D341Med (cell line): ENCODE measurements around the gene DNAAF9.

ENCODE experiments used
- DNase-seq: peaks from one replicate; pipeline ENCODE4 v3.0.0; 2012; ENCODE audit warnings: low spot score

Gene DNAAF9

GRCh38 chr20:3371754-3372153 is 35.7 kb downstream of the DNAAF9 start:
- no peak for DNase-seq

- no peak for DNase-seq
Observed at GRCh38 chr20:3367089-3367488, 40.4 kb downstream of the DNAAF9 start.

GRCh38 chr20:3364323-3365013 is 43.0 kb downstream of the DNAAF9 start:
- no peak for DNase-seq

- DNase-seq, result no peak
Observed at GRCh38 chr20:3360752-3361151, 46.7 kb downstream of the DNAAF9 start.

DNA sequence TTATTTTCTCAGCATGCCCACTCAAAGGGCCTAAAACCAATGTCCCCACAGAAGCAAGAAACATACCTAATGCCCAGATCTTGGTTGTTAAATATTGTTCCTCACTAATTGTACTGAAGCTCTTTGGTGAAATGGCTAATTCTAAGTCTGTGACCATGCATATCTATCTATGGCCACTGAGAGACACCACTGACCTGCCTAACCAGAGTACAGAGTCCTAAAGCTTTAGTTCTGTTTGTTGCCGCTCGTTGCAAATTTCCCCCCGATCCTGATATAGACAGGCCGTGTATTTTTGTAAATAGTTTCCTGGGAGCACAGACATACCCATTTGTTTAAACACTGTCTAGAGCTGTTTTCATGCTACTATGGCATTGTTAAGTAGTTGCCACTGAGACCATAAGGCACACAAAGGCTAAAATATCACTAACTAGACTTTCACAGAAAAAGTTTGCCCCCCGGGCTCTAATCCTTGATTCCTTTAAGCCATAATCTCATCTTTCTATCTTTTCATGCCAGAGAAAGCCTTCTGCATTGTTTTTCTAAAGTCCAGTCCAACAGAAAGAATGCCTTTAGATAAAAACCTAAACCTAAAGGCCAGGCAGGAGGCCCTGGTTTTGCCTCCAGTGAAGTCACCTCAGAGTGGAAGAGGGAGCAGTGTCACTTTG is 48.7 kb downstream of the DNAAF9 start:
- no peak for DNase-seq
